Uterus (tissue), 2 donors: ENCODE results near the gene NAT9.

ENCODE experiments used
- CTCF ChIP-seq, 4 experiments: fragments of 200-600 bp in 2 of 4; fragments of 450-650 bp in 2 of 4; sonication (generic) in 2 of 4; IDR thresholded peaks; one replicate each; pipeline ENCODE4 v1.5.1; 2016 to 2019; ENCODE audit warnings: antibody characterized with exemption in 4 of 4, mild to moderate bottlenecking in 2 of 4, moderate library complexity in 1 of 4
- POLR2A ChIP-seq, 2 donors: fragments of 450-650 bp; IDR thresholded peaks; one replicate each; pipeline ENCODE4 v1.6.1; 2016; ENCODE audit warnings: antibody characterized with exemption in 2 of 2, mild to moderate bottlenecking in 1 of 2, moderate library complexity in 1 of 2

GRCh38 chr17:74780443-74781238 lies 4.5 kb upstream of the NAT9 start:
- no peak for TF ChIP-seq CTCF (IDR thresholded peaks at IDR 0.05)
- no peak for TF ChIP-seq POLR2A (IDR thresholded peaks at IDR 0.05)
